Activated T-cell treated with anti-CD3 and anti-CD28 coated beads, Interleukin-2, amount 50 U/mL, for 4 hours (primary cell): ENCODE measurements around the gene HPCAL4. TPM values are rescaled to one million over a fixed set of nuclear protein-coding genes. Genes with fewer than 3 reads are reported as not detected.

ENCODE experiments used
- ATAC-seq, 2 donors: fragments of 200-7000 bp; cut with Tn5 transposase; one replicate each; pipeline ENCODE4 v1.10.0; 2021
- DNase-seq: peaks from one replicate; pipeline ENCODE4 v3.0.0-alpha.2; 2020
- H3K27me3 Mint-ChIP-seq: one replicate; pipeline ENCODE4 v1.8.0; 2021; ENCODE audit warnings: low read depth, mixed read lengths
- H3K36me3 Mint-ChIP-seq: one replicate; pipeline ENCODE4 v1.8.0; 2022; ENCODE audit warnings: mixed read lengths; ENCODE audit not compliant: insufficient read depth
- H3K4me1 Mint-ChIP-seq: one replicate; pipeline ENCODE4 v1.8.0; 2021; ENCODE audit warnings: low read depth, mixed read lengths
- H3K4me3 Mint-ChIP-seq: one replicate; pipeline ENCODE4 v1.8.0; 2021; ENCODE audit warnings: mild to moderate bottlenecking, moderate library complexity, mixed read lengths
- H3K9me3 Mint-ChIP-seq: one replicate; pipeline ENCODE4 v1.8.0; 2021; ENCODE audit warnings: mixed read lengths
- total RNA-seq, 3 donors: library from RNA; stranded (reverse); gene quantifications; one replicate each; pipeline ENCODE4 v1.2.1, GENCODE V29; 2021

HPCAL4 gene
- total RNA-seq, 3 donors from 2014 or later, result 0.05 to 0.38 (median 0.33) TPM

DNA sequence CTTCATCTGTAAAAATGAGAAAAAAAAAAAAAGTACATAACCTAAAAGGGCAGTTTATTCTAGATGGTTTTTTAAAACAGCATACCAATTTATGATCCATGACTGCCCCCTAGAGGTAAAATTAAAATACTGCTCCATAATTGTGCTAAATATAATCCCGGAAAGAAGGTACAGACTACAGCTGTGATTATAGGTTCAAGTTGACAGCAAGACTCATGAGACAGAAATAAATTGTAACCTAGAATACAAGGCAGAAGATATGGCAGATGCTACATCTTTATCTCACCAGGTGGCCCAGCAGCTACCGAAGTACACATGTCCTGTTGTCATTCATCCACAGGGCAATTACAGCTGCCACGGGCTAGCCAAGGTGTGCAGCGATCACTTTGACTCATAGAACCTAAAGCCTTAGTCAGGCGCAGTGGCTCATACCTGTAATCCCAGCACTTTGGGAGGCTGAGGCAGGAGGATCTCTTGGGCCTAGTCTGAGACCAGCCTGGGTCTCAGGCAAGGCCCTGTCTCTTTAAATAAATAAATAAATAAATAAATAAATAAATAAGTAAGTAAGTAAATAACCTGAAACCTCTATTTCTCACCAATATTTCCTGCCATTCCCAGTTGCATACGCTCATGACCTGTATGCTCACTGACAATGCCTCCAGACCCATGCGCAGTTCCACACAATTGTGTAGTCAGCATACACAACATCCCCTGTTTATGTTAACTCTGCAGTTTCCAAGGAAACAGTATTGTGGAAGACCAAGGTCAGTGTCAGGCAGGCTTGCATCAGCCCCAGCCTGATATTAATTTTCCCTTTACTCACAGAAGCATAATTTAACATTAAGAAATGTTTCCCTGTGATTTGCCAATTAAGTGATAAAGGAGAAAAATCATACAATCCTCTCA, 29.1 kb upstream of the HPCAL4 start:
- peaks cover 29% of the 10 kb centered on the region for H3K27me3 Mint-ChIP-seq
- no peak for DNase-seq

DNA sequence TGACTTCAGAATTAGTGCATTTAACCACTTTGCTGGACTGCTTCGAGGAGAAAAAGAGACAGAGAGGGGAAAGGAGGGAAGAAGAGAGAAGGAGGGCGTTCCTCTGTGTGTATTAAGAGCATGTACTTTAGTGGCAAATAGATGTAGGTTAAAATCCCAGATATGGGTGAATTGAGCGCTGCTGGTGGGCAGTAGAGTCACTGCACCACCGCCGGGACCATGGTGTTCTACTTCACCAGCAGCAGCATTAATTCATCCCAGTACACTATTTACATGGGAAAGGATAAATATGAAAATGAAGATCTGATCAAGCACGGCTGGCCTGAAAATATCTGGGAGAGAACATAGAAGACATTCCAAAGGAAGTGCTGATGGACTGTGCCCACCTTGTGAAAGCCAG, 26.6 kb upstream of the HPCAL4 start:
- DNase-seq (no peak), ATAC-seq (no peak)
- Mint-ChIP-seq H3K27me3 (peaks cover 21% of the 10 kb centered on the region), H3K36me3 (no peaks in the 10 kb centered on the region), H3K9me3 (no peaks in the 10 kb centered on the region), H3K4me3 (no peak overlapping the region), H3K4me1 (no peaks in the 10 kb centered on the region)

More for the DNA sequence above, 29.1 kb upstream of the HPCAL4 start:
- Mint-ChIP-seq H3K4me3 (no peak overlapping the region), H3K9me3 (no peaks in the 10 kb centered on the region), H3K36me3 (no peaks in the 10 kb centered on the region), H3K4me1 (no peaks in the 10 kb centered on the region)
- ATAC-seq, result peak in 1 of 2 donors; percentile 65

- Mint-ChIP-seq H3K4me3 (no peak overlapping the region), H3K27me3 (peaks cover 23% of the 10 kb centered on the region), H3K36me3 (no peaks in the 10 kb centered on the region), H3K4me1 (no peaks in the 10 kb centered on the region), H3K9me3 (no peaks in the 10 kb centered on the region)
- ATAC-seq (no peak), DNase-seq (no peak)
These were observed 22.3 kb upstream of the HPCAL4 start for GRCh38 chr1:39713557-39713956.

- no peak for ATAC-seq
- no peak for DNase-seq
- Mint-ChIP-seq H3K9me3 (no peaks in the 10 kb centered on the region), H3K36me3 (no peaks in the 10 kb centered on the region), H3K4me1 (no peaks in the 10 kb centered on the region), H3K4me3 (no peak overlapping the region), H3K27me3 (peaks cover 13% of the 10 kb centered on the region)
These were observed 20.7 kb upstream of the HPCAL4 start for GRCh38 chr1:39711966-39712340.

DNA sequence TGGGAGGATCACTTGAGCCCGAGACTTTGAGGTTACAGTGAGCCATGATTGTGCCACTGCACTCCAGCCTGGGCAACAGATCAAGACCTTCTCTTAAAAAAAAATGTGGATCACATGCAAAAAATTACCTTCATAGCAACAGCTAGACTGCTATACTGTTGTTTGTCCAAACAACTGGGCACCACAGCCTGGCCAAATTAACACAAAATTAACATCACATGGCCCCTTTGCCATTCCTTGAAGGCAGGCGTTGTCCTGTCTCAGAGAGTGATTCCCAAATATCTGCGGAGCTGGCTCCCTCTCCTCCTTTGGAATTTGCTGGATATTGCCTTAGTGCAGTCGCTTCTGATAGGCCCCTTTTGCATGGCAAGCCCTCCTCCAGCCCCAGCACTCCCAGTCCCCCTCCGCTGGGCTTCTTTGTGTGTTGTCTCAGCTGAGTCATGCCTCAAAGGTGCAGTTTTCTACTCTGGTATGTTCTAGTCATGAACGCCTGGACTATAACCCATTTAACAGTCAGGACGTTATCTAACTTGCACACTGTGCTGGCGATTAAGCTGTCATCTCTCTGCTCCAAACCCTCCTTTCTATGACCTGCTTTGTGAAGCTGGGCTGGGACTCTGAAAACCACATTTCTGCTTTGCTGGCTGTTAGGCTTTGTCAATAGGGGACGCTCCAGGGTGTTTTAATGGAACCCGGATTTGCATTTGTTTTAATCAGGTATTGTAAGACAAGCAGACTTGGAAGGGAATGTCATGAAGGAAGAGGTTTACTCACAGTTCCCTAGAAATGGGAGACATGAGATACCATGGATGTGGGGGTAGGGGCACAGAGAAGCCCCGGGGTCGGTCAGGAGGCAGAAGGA, 20.1 kb upstream of the HPCAL4 start:
- ATAC-seq (no peak), DNase-seq (no peak)
- Mint-ChIP-seq H3K4me1 (no peaks in the 10 kb centered on the region), H3K27me3 (peaks cover 7% of the 10 kb centered on the region), H3K9me3 (no peaks in the 10 kb centered on the region), H3K36me3 (no peaks in the 10 kb centered on the region), H3K4me3 (no peak overlapping the region)

GRCh38 chr1:39707506-39707905, 16.3 kb upstream of the HPCAL4 start:
- no peaks in the 10 kb centered on the region for H3K36me3 Mint-ChIP-seq
- no peak overlapping the region for H3K4me3 Mint-ChIP-seq
- H3K9me3 Mint-ChIP-seq, result no peaks in the 10 kb centered on the region
- H3K27me3 Mint-ChIP-seq, result peaks cover 2% of the 10 kb centered on the region
- no peak for ATAC-seq
- DNase-seq, result no peak
- H3K4me1 Mint-ChIP-seq, result no peaks in the 10 kb centered on the region

- Mint-ChIP-seq H3K4me1 (no peaks in the 10 kb centered on the region), H3K36me3 (no peaks in the 10 kb centered on the region), H3K27me3 (peaks cover 2% of the 10 kb centered on the region), H3K9me3 (no peaks in the 10 kb centered on the region), H3K4me3 (no peak overlapping the region)
- ATAC-seq (no peak), DNase-seq (no peak)
These were observed 13.5 kb upstream of the HPCAL4 start for GRCh38 chr1:39704757-39705156.

- Mint-ChIP-seq H3K27me3 (no peaks in the 10 kb centered on the region), H3K36me3 (no peaks in the 10 kb centered on the region)
These were observed 9.8 kb upstream of the HPCAL4 start for GRCh38 chr1:39701049-39701439.

DNA sequence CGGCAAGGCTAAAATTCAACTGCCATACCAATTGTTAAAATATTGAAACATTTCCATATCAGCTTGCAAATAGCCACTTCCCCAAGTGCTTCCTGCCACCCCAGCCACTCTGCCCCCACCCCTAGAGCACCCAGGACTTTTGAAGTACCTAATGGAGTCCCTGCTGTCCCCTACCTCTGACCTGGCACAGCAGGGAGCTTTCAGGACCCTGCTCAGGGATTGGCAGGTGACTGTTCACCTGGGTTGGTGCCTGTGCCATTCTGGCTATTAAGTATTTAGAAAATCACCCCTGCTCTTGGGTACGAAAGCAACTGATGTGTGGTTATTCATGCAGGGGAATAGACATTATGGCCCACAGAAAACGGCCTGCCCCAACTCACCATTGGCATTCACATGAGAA, 9.1 kb upstream of the HPCAL4 start:
- no peak overlapping the region for H3K4me3 Mint-ChIP-seq
- ATAC-seq (no peak), DNase-seq (no peak)
- H3K9me3 Mint-ChIP-seq, result no peaks in the 10 kb centered on the region
- H3K36me3 Mint-ChIP-seq, result no peaks in the 10 kb centered on the region
- no peaks in the 10 kb centered on the region for H3K27me3 Mint-ChIP-seq
- no peaks in the 10 kb centered on the region for H3K4me1 Mint-ChIP-seq

More at GRCh38 chr1:39701049-39701439, 9.8 kb upstream of the HPCAL4 start:
- H3K4me1 Mint-ChIP-seq, result no peaks in the 10 kb centered on the region
- no peaks in the 10 kb centered on the region for H3K9me3 Mint-ChIP-seq
- no peak overlapping the region for H3K4me3 Mint-ChIP-seq
- no peak for ATAC-seq
- no peak for DNase-seq

DNA sequence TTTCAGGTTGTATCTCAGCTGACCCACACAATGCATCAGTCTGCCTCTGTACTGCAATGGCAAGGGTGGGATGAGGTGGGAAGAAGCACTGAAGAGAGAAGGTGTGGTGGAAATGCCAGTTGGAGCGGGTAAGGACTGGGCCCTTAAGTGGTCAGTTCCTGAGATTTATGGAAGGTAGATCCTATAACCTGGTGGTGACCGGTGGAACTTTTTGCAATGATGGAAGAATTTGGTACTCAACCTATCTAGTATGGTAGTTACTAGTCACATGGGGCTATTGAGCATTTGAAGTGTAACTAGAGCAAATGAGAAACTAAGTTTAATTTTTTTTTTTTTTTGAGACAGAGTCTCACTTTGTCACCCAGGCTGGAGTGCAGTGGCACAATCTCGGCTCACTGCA, 8.2 kb upstream of the HPCAL4 start:
- no peak for DNase-seq
- peaks cover 3% of the 10 kb centered on the region for H3K4me1 Mint-ChIP-seq
- no peak overlapping the region for H3K4me3 Mint-ChIP-seq
- no peaks in the 10 kb centered on the region for H3K36me3 Mint-ChIP-seq
- no peaks in the 10 kb centered on the region for H3K9me3 Mint-ChIP-seq
- H3K27me3 Mint-ChIP-seq, result no peaks in the 10 kb centered on the region
- ATAC-seq, result no peak

- DNase-seq (no peak), ATAC-seq (no peak)
These were observed 7.3 kb upstream of the HPCAL4 start for GRCh38 chr1:39698568-39698967.

GRCh38 chr1:39696448-39696847, 5.2 kb upstream of the HPCAL4 start:
- no peaks in the 10 kb centered on the region for H3K36me3 Mint-ChIP-seq
- no peaks in the 10 kb centered on the region for H3K27me3 Mint-ChIP-seq
- DNase-seq (no peak), ATAC-seq (no peak)
- H3K4me3 Mint-ChIP-seq, result no peak overlapping the region
- peaks cover 14% of the 10 kb centered on the region for H3K4me1 Mint-ChIP-seq
- no peaks in the 10 kb centered on the region for H3K9me3 Mint-ChIP-seq

More at GRCh38 chr1:39698568-39698967, 7.3 kb upstream of the HPCAL4 start:
- Mint-ChIP-seq H3K27me3 (no peaks in the 10 kb centered on the region), H3K4me1 (peaks cover 5% of the 10 kb centered on the region), H3K4me3 (no peak overlapping the region), H3K9me3 (no peaks in the 10 kb centered on the region), H3K36me3 (no peaks in the 10 kb centered on the region)

DNA sequence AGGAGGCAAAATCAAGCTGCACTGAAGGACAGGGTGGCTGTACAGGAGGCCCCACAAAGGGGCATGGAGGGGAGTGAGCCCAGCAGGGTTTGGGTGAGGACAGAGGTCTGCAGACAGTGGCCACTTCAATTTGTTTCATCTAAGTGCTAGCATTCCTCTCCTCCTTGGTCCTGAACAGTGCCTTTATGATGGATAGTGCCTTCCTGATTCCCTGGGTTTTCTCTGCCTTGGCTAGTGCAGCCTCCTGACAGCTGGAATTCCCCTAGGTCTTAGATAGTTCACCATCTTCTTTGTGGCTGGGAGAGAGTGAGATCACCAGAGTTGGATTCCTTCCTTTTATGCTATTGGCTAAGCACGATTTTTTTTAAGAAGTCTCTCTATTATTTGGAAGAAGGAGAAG, 3.8 kb upstream of the HPCAL4 start:
- peaks cover 26% of the 10 kb centered on the region for H3K4me1 Mint-ChIP-seq
- H3K4me3 Mint-ChIP-seq, result no peak overlapping the region
- H3K27me3 Mint-ChIP-seq, result peaks cover 4% of the 10 kb centered on the region
- H3K36me3 Mint-ChIP-seq, result no peaks in the 10 kb centered on the region
- H3K9me3 Mint-ChIP-seq, result no peaks in the 10 kb centered on the region
- ATAC-seq (no peak), DNase-seq (no peak)

GRCh38 chr1:39694026-39694425, 2.8 kb upstream of the HPCAL4 start:
- ATAC-seq (no peak), DNase-seq (no peak)
- Mint-ChIP-seq H3K4me1 (peaks cover 34% of the 10 kb centered on the region), H3K9me3 (no peaks in the 10 kb centered on the region), H3K27me3 (peaks cover 6% of the 10 kb centered on the region), H3K36me3 (no peaks in the 10 kb centered on the region), H3K4me3 (no peak overlapping the region)
